Tibial artery (tissue), 4 donors: ENCODE results near the gene NTF3.

Experiments used
- DNase-seq, 2 donors: peaks; one replicate each; pipeline ENCODE4 v3.0.0-alpha.2; 2019
- H3K27ac ChIP-seq, 2 donors: fragments of 200-600 bp; sonication (generic) in 1 of 2; 1 replicate in 1 of 2; 2 replicates in 1 of 2; pipeline ENCODE4 v1.5.1; 2018 to 2019; ENCODE audit warnings: mild to moderate bottlenecking in 1 of 2
- H3K27me3 ChIP-seq, 2 donors: fragments of 200-600 bp; sonication (generic) in 1 of 2; one replicate each; pipeline versions ENCODE4 v1.5.1 to v1.6.0; 2016 to 2019
- H3K36me3 ChIP-seq, 3 donors: fragments of 200-600 bp; sonication (generic) in 2 of 3; one replicate each; pipeline ENCODE4 v1.5.1; 2016 to 2019; ENCODE audit warnings: mild to moderate bottlenecking in 2 of 3
- H3K4me1 ChIP-seq, 4 donors: fragments of 200-600 bp; sonication (generic) in 2 of 4; 1 replicate in 3 of 4; 2 replicates in 1 of 4; pipeline ENCODE4 v1.5.1; 2016 to 2019
- H3K4me3 ChIP-seq, 2 donors: fragments of 200-600 bp; sonication (generic) in 1 of 2; 1 replicate in 1 of 2; 2 replicates in 1 of 2; pipeline ENCODE4 v1.5.1; 2018 to 2019; ENCODE audit warnings: mild to moderate bottlenecking in 2 of 2
- H3K9me3 ChIP-seq, 3 donors: fragments of 200-600 bp; sonication (generic) in 1 of 3; one replicate each; pipeline ENCODE4 v1.5.1; 2016 to 2019
- intact Hi-C: fragments of 100-400 bp; cut with DNase I; formaldehyde crosslinking; loops from one replicate; pipeline ENCODE4 v1.15.0; 2023; ENCODE audit warnings: low total_unique reads
- TF ChIP-seq, protein P1 (sequence below), 2 experiments: fragments of 200-600 bp in 1 of 2; fragments of 450-650 bp in 1 of 2; IDR thresholded peaks; one replicate each; pipeline ENCODE4 v1.5.1; 2017 to 2019; ENCODE audit warnings: antibody characterized with exemption in 2 of 2, mild to moderate bottlenecking in 1 of 2, moderate library complexity in 1 of 2

NTF3 gene

DNA sequence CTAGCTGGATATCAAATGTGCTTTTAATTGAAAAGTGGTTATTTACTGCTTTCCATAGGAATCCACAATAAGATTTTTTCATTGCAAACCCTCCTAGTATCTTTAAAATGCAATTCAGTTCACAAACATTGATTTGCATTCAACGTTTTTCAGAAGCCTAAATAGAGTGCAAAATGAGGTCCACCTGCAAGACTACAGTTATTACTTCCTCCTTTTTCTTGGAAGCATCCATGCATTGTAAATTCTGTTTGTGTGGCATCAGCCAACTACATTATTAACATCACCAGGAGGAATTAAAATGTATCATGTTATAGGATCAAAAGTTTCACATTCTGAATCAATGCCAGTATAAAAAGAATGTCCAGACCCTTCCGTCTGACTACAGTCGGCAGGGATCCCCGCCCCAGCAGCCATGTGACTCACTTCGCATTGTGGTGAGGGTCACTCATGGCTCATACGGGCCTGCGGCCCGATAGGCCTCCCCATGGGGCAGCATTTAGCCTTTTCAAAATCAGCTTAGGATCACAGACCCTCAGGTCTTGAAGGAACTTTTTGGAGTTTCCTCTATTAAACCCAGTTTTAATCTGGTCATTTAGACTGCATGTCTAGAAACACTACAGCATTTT, 46.3 kb downstream of the NTF3 start:
- H3K9me3 ChIP-seq = no peaks in the 10 kb centered on the region
- H3K36me3 ChIP-seq = no peaks in the 10 kb centered on the region
- TF ChIP-seq, protein P1, sequence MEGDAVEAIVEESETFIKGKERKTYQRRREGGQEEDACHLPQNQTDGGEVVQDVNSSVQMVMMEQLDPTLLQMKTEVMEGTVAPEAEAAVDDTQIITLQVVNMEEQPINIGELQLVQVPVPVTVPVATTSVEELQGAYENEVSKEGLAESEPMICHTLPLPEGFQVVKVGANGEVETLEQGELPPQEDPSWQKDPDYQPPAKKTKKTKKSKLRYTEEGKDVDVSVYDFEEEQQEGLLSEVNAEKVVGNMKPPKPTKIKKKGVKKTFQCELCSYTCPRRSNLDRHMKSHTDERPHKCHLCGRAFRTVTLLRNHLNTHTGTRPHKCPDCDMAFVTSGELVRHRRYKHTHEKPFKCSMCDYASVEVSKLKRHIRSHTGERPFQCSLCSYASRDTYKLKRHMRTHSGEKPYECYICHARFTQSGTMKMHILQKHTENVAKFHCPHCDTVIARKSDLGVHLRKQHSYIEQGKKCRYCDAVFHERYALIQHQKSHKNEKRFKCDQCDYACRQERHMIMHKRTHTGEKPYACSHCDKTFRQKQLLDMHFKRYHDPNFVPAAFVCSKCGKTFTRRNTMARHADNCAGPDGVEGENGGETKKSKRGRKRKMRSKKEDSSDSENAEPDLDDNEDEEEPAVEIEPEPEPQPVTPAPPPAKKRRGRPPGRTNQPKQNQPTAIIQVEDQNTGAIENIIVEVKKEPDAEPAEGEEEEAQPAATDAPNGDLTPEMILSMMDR (IDR thresholded peaks at IDR 0.05) = no peak
- no peak for DNase-seq
- intact Hi-C loops = no loop called here
- peaks cover 0 to 35% (median 7%) of the 10 kb centered on the region in 4 donors for H3K4me1 ChIP-seq
- no peak overlapping the region for H3K4me3 ChIP-seq
- no peaks in the 10 kb centered on the region for H3K27me3 ChIP-seq
- no peak overlapping the region for H3K27ac ChIP-seq

DNA sequence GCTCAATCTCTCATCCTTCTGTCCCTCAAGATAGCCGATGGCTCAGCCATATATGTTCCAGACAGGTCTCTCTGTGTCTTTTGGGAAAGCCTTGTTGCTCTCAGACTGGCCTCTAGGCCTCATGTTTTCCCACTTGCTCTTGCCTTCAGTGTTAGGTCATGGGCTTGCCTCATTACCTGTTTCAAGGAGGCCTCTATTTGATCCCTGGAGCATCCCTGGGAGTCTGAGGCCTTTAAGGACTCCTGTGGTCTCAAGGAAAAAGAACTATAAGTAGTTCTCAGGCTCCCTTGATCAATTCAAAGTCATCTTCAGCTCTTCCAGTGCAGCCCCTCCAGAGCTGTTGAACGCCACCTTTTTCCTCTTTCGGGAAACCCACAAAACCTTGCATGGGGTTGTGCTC, 47.9 kb downstream of the NTF3 start:
- intact Hi-C loops = no loop called here
- H3K27ac ChIP-seq = no peak overlapping the region
- H3K4me1 ChIP-seq = peaks cover 0 to 36% (median 10%) of the 10 kb centered on the region in 4 donors
- no peak for DNase-seq
- H3K4me3 ChIP-seq = no peak overlapping the region
- H3K36me3 ChIP-seq = no peaks in the 10 kb centered on the region
- H3K9me3 ChIP-seq = no peaks in the 10 kb centered on the region
- TF ChIP-seq, protein P1 (IDR thresholded peaks at IDR 0.05) = no peak
- no peaks in the 10 kb centered on the region for H3K27me3 ChIP-seq

DNA sequence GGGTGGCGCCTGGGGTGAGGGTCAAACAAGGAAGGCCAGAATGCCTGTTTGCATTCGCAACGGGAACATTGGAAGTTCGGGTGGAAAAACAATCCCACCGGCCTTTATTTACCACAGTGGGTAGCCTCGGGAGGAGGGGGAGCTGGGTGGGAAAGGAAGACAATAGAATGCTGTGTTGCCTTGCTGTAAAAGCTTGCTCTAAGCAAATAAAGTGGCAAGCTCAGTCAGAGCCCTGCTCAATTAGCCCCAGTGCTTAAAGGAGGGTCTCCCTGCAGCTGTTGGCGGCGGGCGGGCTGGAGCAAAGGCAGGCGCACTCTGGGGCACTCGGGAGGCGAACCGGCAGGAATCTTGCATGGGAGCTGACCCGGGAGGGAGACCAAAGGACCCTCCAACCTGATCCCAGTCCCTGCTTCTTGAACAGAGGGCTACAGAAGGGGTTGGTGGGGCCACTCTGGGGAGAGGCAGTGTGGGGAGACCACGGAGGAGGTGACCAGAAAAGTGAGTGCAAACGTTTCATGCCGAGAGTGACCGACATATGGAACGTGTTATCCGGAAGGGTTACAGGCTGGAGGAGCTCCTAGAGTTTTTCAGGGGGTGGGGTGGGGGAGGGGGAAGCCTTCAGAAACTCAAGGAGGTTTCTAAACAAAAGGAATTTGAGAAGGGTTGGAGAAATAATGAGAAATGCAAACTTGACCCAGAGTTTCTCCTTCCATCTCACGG, 48.5 kb downstream of the NTF3 start:
- peaks cover 0 to 37% (median 10%) of the 10 kb centered on the region in 4 donors for H3K4me1 ChIP-seq
- no peak overlapping the region for H3K27ac ChIP-seq
- TF ChIP-seq, protein P1 (IDR thresholded peaks at IDR 0.05) = no peak
- DNase-seq = no peak
- intact Hi-C loops = no loop called here
- no peaks in the 10 kb centered on the region for H3K36me3 ChIP-seq
- no peak overlapping the region for H3K4me3 ChIP-seq
- H3K9me3 ChIP-seq = no peaks in the 10 kb centered on the region
- no peaks in the 10 kb centered on the region for H3K27me3 ChIP-seq

DNA sequence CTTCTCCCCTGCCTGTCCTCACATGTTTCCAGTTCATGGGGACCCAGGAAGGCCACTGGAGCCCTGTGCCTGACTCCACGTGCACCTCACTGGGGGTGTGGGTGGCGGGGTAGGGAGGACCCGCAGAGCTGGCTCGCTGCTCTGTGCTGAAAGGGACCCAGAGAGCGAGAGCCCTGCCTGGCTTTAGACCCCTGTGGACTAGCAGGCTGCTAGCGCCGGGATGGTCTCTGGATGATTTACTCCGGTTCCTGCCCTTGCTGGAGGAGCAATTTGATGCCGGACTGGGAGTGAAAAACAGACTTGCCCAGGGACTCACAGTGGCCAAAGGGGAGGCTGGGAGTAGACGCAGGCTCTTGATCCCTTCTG, 49.0 kb downstream of the NTF3 start:
- Histone ChIP-seq H3K4me3 (no peak overlapping the region), H3K36me3 (no peaks in the 10 kb centered on the region), H3K27me3 (no peaks in the 10 kb centered on the region), H3K27ac (no peak overlapping the region), H3K4me1 (peaks cover 0 to 37% (median 10%) of the 10 kb centered on the region in 4 donors), H3K9me3 (no peaks in the 10 kb centered on the region)
- TF ChIP-seq, protein P1 (IDR thresholded peaks at IDR 0.05) = no peak
- intact Hi-C loops = no loop called here
- no peak for DNase-seq

DNA sequence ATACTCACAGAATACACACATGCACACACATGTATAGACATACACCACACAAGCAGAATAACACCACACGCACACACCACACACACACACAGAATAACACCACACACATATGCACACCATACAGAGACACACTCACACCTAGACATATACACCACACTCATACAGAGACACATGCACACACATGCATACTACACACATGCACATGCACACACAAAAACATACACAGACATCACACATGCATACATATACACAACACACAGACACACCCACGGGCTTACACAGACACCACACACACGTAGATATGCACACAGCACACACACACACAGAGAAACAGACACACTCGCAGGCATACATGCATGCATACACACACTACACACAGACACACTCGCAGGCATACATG, 49.7 kb downstream of the NTF3 start:
- Histone ChIP-seq H3K27me3 (no peaks in the 10 kb centered on the region), H3K4me1 (peaks cover 0 to 37% (median 10%) of the 10 kb centered on the region in 4 donors), H3K27ac (no peak overlapping the region), H3K4me3 (no peak overlapping the region), H3K36me3 (no peaks in the 10 kb centered on the region), H3K9me3 (no peaks in the 10 kb centered on the region)
- DNase-seq = no peak
- intact Hi-C loops = no loop called here
- TF ChIP-seq, protein P1 (IDR thresholded peaks at IDR 0.05) = no peak
